HG02678 (cell line): ENCODE results near the gene SGSH.
"Not testable (repeated sequence)": the region's sequence is repeated elsewhere in the genome, so short reads cannot be mapped to it uniquely, and the experiment has no call there.

Experiments used
- ATAC-seq: cut with Tn5 transposase; IDR thresholded peaks from one replicate; pipeline ENCODE4 v1.9.1; 2021; ENCODE audit warnings: mild to moderate bottlenecking, moderate library complexity; ENCODE audit not compliant: unreplicated experiment

SGSH gene

DNA sequence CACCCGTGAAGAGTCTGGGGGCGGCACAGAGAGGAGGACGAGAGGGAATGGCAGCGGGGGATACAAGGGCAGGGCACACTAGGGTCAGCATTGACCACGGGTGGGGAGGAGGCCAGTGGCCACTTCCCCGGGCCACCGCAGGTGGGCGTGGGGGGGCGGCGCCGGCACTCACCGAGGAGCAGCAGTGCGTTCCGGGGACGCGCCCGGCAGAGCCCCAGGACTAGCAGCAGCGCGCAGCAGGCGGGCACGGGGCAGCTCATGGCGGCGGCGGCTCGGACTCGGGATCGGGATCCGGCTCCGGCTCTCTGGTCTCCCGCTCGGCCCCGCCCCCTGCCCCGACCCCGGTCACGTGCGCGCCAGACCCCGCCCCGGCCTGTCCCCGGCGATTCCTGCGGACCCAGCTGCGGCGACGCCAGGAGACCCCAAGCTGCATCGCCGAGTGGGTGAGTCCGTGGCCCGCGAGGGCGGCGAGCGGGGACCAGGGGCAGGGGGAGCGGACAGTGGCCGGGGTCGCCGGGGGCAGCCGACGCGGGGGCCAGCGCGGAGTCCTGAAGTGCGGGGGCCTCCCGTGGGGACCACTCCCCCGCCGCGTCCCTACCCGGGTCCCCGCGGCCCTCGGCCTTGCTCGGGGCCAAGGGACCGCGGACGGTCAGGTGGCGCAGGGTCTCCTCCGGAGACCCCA lies at the start of gene SGSH, which contains the start of gene SLC26A11:
SGSH (minus strand) TSS at position 280 of the 682 bp plus-strand sequence; CDS start at position 260, 20 bp downstream.
SLC26A11 (plus strand) TSS at position 374 of the 682 bp plus-strand sequence. CDS start 1,134 bp downstream, outside the sequence.
- ATAC-seq: peak; percentile 36

DNA sequence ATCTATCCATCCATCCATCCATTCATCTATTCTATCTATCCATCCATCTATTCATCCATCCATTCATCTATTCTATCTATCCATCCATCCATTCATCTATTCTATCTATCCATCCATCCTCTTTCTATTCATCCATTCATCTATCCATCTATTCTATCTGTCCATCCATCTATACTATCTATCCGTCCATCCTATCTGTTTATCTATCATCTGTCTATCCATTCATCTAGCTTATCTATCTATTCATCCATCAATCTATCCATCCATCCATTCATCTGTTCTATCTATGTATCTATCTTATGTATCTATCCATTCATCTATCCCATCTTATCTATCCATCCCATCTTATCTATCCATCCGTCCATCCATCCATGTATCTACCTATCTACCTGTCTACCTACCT lies 49.3 kb upstream of the SGSH start:
- ATAC-seq: no peak

DNA sequence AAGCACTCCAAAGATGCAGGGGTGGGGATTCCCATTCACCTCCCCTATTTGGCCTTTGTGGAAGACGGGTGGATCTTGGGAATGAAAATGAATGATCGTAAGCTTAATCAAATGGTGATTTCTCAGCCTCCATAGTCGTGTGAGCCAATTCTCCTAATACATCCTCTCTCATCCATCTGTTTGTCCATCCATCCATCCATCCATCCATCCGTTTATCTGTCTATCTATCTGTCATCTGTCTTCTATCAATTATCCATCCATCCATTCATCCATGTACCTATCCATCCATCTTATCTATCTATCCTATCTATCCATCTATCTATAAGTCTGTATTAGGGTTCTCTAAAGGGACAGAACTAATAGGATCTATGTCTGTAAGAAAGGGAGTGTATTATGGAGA lies 48.3 kb upstream of the SGSH start:
- no peak for ATAC-seq

DNA sequence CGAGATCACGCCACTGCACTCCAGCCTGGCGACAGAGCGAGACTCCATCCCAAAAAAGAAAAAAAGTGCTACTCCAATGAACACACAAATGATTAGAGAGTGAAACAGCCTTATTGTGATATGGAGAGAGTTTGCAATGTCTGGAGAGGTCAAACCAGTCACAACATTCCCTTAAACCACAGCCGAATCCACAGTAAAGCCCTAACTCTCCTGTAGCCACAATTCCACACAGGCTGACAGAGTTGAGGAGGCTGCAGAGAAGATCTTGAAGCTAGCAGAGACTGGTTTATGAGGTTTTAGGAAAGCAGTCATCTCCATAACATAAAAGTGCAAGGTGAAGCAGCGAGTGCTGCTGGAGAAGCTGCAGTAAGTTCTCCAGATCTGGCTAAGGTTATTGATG lies 47.3 kb upstream of the SGSH start:
- no peak for ATAC-seq

DNA sequence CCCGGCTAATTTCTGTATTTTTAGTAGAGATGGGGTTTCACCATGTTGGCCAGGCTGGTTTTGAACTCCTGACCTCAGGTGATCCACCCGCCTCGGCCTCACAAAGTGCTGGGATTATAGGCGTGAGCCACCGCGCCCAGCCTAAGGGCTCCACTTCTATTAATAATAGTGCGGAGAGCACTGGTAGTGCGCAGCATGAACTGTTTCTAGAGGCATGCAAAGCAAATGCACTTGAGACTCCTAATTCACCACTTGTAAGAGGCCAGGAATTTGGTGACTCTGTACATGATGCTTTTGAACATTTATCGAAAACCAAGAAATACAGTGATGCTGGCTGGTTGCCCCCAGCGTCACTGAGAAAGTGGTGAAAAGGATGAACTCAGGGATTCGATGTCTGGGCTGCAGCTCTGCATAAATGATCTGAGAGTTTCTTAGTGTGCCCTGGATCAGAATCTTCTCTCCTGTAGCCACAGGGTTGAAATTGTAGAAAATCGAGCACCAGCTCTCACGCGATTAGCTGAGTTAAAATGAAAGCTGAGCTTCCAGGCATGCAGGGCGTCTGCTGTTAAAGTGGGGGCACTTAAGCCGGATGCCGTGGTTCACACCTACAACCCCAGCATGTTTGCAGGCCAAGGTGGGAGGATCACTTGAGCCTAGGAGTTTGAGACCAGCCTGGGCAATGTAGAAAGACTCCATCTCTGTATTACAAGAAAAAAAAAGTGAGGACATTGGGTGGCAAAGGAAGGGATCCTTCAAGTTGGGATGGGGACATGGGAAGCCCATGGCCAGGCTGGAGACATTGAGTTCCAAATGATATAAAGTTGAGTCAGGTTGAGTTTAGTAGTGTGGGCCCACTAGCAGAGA lies 45.3 kb upstream of the SGSH start:
- ATAC-seq: no peak

DNA sequence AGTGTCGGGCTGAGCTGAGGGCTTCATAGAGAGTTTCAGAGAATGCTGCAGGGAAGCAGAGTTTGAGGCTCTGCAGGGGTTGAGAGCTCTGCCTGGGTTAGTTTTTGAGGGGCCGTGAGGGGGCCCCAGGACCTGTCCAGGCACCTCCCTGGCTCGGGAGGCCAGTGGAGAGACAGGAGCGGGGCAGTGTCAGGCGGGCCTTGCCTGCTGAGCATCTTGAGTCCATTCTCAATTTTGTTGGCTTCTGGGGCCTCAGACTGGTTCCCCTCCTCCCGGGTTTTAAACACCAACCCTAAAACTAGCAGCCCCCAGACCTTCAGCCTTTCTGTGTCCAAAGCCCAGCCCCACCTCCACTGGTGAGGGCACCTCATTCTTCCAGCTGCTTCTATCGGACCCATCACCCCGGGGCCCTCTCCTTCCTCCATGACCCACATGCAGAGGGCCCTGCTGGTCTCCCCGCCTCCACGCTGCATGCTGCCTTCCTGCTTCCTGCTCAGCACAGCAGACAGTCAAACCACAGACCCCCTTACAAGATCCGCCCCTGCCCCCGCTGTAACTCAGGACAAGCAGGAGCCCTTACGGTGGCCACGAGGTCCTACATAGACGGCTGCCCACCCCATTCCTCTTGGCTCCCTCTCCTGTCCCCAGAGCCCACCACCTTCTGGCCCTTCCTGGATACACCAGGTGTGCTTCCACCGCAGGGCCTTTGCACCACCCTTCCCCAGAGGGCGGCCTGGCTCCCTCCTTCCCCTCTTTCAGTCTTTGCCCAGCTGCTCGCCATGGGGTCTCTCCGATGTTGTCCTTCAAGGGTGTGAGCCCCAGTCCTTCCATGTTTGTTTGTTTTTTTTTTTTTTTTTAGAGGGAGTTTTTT lies 44.3 kb upstream of the SGSH start:
- ATAC-seq: no peak

DNA sequence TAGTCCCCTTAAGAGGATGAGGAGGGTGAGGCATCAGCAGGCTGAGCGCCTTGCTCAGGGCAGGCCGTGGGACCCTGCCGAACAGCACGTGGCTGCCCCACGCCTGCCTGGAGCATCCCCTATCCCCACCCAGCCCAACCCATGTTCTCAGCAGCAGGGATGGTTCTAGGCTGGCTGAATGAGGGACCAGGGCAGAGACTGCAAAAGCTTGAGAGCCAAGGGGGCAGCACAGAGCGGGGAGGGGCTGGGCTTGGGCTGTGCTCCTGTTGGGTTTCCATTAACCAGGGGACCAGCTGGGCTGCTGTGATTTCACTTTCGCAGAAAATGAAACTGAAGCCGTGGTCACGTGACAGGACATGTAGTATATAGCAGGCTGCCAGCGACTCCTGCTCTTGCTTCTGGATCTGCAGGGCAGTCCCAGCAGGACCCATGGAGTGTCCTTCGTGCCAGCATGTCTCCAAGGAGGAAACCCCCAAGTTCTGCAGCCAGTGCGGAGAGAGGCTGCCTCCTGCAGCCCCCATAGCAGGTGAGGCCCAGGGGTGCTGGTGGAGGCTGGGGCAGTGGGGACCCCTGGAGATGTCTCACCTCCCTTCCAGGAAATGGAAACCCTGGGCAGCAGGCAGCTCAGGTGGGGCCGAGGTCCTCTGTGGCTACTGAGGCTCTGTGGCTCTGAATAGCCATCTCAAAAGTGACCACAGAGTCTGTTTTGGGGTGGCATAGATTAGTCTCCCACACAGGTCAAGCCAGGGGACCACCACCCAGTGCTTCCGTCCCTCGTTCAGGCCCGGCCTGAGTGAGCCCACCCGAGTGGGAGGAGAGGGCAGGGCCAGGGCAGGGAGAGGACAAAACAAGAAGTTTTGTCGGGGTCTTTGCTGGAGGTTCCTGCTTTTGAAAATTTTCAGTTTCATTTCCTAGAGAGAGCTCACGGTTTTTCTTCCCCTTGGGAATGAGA lies 43.4 kb upstream of the SGSH start:
- ATAC-seq: peak; percentile 44

DNA sequence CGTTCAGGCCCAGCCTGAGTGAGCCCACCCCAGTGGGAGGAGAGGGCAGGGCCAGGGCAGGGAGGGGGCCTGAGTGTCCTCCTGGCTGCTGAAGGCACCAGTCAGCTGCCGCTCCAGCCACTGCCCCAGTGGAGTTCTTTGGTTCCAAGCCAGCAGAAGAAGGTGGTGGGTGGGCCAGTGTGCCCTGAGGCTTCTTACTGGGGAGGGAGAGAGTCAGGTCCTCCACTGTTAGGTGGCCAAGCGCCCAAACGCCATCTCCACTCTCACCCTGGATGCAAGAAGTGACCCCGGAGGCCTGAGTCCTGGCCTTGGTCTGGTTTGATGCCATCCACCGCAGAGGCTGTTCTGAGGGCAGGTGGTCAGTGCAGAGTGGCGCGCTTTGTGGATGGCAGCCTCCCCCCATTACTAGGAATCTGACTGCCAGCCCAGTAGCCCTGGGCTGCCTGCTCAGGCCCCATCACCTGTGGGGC lies 42.7 kb upstream of the SGSH start:
- no peak for ATAC-seq

DNA sequence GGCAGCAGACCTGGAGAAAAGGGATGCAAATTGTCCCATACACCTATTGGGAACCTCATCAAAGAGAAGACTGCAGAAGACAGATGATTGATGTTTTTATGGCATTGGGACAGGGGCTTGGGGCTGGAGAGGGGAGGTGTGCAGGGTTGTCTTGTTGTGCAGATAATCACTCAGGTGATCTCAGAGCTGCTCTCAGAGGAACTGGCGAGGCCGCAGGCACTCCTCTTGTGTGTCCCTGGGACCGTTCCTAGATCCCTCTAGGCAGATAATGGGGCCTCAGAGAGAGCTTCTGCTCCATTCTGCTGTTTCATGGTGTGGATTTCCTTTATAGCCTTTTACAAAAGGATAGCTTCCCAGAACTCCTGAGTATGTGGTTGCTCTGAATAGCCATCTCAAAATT lies 42.2 kb upstream of the SGSH start:
- no peak for ATAC-seq

DNA sequence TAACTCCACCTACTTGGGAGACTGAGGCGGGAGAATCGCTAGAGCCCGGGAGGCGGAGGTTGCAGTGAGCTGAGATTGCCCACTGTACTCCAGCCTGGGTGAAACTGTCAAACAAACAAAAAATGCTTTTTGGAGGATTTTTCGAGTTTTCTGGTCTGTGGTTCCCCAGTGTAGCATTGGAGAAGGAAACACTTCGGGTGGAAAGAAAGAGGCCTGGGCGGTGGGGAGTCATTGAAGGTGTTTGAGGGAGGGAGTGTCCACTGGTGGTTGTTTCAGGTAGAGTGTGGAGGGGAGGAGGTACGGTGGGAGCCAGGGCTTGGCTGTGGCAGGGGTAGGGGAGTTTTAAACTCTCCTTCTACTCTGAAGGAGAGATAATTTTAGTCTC lies 41.8 kb upstream of the SGSH start:
- ATAC-seq: no peak

DNA sequence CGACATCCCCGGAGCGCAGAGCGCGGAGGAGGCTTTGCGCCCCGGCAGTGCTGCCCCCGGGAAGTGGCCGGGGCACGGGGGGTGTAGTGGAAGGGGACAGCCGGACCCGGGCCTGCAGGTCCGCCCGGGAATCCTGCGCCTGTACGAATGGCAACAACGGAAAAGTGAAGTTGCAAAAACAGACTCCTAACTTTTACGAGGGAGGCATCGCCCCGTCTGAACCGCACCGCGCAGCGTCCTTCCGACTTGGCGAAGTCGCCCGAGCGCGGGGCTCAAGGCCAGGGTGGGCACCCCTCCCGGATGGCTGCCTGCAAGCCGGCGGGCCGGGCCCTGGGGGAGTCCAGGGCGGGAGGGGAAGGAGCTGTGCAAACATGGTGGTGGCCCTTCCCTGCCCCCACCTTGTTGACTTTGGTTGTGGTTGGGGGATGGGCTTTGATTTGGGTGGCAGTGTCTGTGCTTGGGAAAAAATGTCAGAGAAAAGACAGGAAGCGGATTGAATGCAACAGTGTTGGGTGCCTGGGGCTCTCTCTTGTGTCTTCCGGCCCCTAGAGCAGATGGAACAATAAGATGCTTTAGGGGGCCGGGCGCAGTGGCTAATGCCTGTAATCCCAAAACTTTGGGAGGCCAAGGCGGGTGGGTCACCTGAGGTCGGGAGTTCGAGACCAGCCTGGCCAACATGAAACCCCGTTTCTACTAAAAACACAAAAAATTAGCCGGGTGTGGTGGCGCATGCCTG lies 41.2 kb upstream of the SGSH start:
- ATAC-seq: peak; percentile 10

DNA sequence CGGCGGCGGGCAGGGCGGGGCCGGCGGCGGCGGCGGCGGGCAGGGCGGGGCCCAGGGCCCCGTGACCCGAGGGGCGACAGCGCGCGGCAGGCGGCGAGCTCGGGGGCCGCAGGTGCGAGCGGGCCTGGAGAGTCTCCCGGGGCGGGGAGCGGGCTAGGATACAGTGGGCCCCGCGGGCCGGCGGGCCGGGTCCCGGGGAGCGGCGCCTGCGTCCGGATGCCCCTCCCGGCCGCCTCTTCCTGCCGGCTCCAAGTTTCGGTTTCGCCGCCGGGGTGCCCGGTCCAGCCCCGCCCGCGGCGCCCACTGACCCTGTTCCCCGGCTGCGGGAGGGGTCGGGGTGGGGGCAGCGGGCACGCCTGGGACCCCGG lies 40.6 kb upstream of the SGSH start, which contains the start of gene RNF213:
RNF213 (plus strand) TSS at position 62 of the 368 bp plus-strand sequence. CDS start 2,830 bp downstream, outside the sequence.
- peak; percentile 35 for ATAC-seq

DNA sequence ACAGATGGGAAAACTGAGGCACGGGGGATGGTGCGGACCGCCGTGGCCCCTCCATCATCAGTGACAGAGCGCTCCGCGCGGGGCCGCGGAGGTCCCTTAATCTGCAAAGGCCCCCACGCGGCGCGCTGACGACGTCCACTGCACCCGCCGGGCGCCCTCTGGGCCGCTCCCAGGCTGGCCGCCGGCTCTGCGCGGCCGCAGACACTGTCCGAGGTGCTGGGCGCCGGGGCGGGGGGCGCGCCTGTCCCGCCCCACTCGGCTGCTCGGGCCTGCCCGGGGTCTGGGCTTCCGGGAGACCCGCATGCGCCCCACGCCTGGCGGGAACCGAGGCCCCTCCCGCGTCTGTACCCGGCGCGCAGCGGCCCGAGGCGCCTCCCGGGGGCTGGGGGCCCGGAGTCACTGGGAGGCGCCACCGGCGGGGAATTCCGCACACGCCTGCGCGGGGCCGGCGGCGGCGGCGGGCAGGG lies 40.0 kb upstream of the SGSH start:
- ATAC-seq: peak; percentile 41

DNA sequence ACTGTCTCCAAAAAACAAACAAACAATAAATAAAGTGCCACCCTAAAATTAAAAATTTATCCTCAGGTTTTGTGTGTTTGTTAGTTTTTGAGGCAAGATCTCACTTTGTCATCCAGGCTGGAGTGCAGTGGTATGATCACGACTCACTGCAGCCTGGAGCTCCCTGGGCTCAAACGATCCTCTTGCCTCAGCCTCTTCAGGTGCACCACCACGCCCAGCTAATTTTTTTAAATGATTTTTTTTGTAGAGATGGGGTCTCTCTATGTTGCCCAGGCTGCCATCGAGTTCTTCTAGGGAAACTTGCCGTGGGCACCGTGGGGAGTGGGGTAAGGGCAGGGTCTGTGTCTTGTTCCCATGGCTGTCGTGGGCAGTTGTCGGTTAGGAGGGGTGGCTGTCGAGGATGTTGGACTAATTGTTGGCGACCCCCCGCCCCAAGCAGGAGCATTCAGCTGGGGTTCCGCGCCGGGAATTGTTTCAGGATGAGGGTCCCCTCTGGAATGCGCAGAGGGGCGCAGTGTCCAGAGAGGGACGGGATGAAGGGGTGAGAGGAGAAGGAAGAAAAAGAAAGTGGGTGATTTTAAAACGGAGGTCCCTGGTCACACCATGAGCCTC lies 39.4 kb upstream of the SGSH start:
- no peak for ATAC-seq

DNA sequence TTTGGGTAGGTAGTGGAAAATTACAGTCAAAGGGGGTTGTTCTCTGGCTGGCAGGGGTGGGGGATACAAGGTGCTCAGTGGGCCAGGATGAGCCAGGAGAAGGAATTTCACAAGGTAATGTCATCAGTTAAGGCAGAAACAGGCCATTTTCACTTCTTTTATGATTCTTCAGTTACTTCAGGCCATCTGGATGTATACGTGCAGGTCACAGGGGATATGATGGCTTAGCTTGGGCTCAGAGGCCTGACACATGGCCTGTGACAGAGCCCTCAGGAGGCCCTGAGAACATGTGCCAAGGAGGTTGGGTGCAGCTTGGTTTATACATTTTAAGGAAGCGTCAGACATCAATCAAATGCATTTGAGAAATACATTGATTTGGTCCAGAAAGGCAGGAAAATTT lies 38.2 kb upstream of the SGSH start:
- ATAC-seq: not testable (repeated sequence)

DNA sequence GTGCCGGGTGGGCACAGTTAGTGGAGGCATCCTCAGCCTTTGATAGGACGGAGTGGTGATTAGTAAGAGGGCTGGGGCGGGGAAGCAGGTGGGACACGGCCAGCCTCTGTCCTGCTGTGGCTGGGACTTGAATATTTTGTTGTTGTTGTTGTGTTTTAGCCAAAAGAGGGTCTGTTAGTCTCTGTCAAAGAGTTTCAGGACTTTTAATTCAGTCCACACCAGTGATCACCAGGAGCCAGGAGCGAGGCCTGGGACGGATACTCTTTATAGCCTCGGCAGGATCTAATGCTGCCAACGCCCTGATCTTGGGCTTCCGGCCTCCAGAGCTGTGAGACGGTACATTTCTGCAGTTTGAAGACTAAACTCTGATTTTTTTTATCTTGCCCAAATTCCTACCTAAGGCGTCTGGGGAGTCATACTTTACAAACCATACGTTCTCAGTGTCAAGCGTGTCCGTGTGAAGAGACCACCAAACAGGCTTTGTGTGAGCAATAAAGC lies 37.6 kb upstream of the SGSH start:
- ATAC-seq: no peak

DNA sequence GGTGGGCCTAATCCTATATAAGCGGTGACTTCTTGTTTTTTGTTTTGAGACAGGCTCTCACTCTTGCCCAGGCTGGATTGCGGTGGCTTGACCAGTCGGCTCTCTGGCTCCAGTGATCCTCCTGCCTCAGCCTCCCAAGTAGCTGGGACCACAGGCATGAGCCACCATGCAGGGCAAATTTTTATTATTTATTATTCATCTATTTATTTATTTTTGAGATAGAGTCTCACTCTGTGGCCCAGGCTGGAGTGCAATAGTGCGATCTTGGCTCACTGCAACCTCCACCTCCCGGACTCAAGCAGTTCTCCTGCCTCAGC lies 35.9 kb upstream of the SGSH start:
- ATAC-seq: no peak

DNA sequence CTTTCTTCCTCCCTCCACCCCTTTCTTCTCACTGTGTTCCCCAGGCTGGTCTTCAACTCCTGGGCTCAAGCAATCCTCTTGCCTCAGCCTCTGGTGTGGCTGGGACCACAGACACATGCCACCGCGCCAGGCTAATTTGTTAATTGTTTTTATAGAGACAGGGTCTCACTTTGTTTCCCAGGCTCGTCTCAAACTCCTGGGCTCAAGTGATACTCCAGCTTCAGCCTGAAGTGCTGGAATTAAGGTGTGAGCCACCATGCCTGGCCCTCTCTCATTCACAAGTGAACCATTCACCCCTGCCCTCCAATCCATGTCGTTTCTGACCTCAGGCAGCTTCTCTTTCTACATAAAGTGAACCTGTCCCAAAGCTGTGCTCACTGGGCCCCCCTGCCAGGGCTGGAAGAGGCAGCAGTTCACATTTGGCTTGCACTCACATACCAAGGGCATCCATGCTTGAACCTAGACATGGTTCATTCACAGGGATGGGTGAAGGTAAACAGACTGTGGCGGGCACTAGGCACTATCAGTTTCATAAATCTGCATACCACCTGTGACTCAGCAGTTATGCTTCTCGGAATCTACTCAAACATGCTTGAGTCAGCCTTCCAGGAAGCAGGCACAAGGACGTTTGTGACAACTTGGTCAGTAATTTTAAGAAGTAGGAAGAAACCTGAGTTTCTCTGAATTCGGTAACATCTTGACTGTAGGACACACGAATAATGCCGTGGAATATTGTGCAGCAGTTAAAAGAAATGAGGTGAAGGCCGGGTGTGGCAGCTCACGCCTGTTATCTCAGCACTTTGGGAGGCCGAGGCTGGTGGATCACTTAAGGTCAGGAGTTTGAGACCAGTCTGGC lies 34.5 kb upstream of the SGSH start:
- ATAC-seq: peak; percentile 56
